Measurements from ENCODE around the gene IGFBP4. TPM values are rescaled to one million over a fixed set of nuclear protein-coding genes. Genes with fewer than 3 reads are reported as not detected.

IGFBP4 gene
- total and polyA plus RNA-seq, 4 donors = 99.2 to 1,001 (median 628) TPM

DNA sequence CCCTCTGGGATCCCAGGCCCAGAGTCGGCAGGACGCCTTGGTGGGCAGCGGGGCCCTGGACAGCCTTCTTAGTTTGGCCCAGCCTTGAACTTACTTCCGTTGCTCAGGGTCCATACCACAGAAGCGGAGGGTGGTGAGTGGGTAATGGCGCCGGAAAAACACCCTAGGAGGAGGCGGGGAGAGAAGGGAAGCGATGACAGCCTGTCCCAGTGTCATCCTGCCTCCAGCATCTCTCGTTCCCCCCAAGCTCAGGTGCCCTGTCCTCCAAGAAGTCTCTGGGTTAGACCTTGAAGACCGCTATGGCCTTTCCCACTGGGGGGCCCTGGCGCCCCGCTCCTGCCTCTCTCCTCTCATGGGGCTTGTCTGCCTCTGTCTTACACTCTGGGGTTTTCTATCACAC lies 35.2 kb downstream of the IGFBP4 start:
- Histone ChIP-seq H3K36me3 (ENCODE audit: control insufficient read depth in 1 of 2, insufficient read depth in 2 of 2, low read length in 1 of 2) (no peaks in the 10 kb centered on the region), H3K4me1 (ENCODE audit: control insufficient read depth in 1 of 2, insufficient read depth in 2 of 2, low read length in 2 of 2) (no peaks in the 10 kb centered on the region), H3K4me3 (ENCODE audit: low read length in 2 of 2) (no peak overlapping the region), H3K9me3 (ENCODE audit: control insufficient read depth, low read length) (no peaks in the 10 kb centered on the region), H3K27me3 (ENCODE audit: control insufficient read depth in 1 of 2, insufficient read depth in 2 of 2, low read length in 1 of 2) (no peaks in the 10 kb centered on the region), H3K27ac (ENCODE audit: low read depth in 1 of 2, low read length in 2 of 2) (no peak overlapping the region)
- DNase-seq = no peak
- no peak for ATAC-seq (ENCODE audit: low FRiP score)
- WGBS, 2 donors = 88 to 96% methylated on average over 13 of the region's 13 CpGs
- intact Hi-C loops (cut with DNase I) = loop anchor here (5.0 to 10.0 kb wide), 3 partner anchors 54 to 84 kb away; no protein-coding TSS in a partner anchor

DNA sequence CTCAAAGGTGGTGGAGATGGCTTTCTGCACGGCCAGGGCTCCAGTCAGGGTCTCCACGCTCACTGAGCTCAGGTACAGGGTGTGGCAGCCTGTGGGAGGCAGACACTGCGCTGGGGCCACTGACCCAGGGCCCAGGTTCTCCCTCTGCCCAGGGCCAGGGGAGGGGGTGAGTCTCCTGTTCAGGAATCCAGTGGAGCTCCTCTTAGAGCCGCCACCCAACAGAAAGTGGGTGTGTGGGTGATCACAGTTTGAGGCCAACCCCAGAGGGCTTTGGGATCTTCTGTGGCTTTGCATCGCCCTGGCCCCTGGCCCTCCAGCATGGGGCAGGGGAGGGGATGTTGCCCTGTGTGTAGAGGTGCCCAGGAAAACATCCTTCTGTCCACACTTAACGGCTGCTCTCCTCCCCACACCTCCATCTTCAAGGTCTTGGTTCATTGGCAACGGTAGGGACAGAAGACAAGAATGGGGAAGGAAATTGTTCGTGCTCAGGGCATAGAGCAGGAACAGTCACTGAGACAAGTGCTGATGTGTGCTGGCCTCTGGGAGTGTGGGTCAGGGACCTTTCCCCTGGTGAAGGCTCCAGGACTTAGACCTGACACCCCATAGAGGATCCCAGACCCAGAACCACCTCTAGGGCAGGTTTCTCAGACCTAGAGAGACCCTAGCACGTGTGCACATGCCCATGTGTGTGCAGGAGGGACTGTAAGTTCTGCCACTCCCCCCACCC lies 36.7 kb downstream of the IGFBP4 start:
- no peak for DNase-seq
- Histone ChIP-seq H3K27ac (ENCODE audit: low read depth in 1 of 2, low read length in 2 of 2) (no peak overlapping the region), H3K4me1 (ENCODE audit: control insufficient read depth in 1 of 2, insufficient read depth in 2 of 2, low read length in 2 of 2) (no peaks in the 10 kb centered on the region), H3K4me3 (ENCODE audit: low read length in 2 of 2) (no peak overlapping the region), H3K9me3 (ENCODE audit: control insufficient read depth, low read length) (no peaks in the 10 kb centered on the region), H3K27me3 (ENCODE audit: control insufficient read depth in 1 of 2, insufficient read depth in 2 of 2, low read length in 1 of 2) (no peaks in the 10 kb centered on the region), H3K36me3 (ENCODE audit: control insufficient read depth in 1 of 2, insufficient read depth in 2 of 2, low read length in 1 of 2) (no peaks in the 10 kb centered on the region)
- no peak for ATAC-seq (ENCODE audit: low FRiP score)
- 87 to 89% methylated on average over 9 of the region's 9 CpGs for WGBS, 2 donors
- intact Hi-C loops (cut with DNase I) = loop anchor here (5.0 to 10.0 kb wide), 3 partner anchors 52 to 85 kb away; no protein-coding TSS in a partner anchor

DNA sequence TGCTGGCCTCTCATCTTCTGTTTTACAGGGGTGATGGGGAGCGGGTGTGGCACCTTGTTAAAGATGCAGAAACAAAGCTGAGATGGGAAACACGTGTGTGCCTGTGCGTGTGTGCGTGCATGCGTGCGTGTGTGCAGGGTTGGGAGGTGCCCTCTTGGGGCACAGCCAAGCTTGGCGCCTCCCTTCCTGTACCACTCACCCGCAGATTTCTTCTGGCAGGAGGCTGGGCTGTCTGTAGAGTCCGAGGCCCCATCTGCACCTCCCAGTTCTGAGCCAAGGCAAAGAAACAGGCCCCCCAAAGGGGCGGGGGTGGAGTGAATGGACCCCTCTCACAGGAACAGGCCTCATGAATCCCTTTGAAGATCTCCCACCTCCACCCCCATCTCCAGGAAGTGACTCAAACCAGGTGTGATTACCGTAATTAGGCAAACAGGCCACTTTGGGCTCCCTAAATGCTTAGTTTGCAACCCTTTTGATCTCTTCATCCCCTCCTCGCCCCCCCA lies 37.3 kb downstream of the IGFBP4 start:
- Histone ChIP-seq H3K4me3 (ENCODE audit: low read length in 2 of 2) (no peak overlapping the region), H3K27ac (ENCODE audit: low read depth in 1 of 2, low read length in 2 of 2) (no peak overlapping the region), H3K4me1 (ENCODE audit: control insufficient read depth in 1 of 2, insufficient read depth in 2 of 2, low read length in 2 of 2) (no peaks in the 10 kb centered on the region), H3K9me3 (ENCODE audit: control insufficient read depth, low read length) (no peaks in the 10 kb centered on the region), H3K27me3 (ENCODE audit: control insufficient read depth in 1 of 2, insufficient read depth in 2 of 2, low read length in 1 of 2) (no peaks in the 10 kb centered on the region), H3K36me3 (ENCODE audit: control insufficient read depth in 1 of 2, insufficient read depth in 2 of 2, low read length in 1 of 2) (no peaks in the 10 kb centered on the region)
- WGBS, 2 donors = 80% methylated on average over 12 of the region's 12 CpGs
- DNase-seq = no peak
- intact Hi-C loops (cut with DNase I) = no loop called here
- ATAC-seq (ENCODE audit: low FRiP score) = no peak

DNA sequence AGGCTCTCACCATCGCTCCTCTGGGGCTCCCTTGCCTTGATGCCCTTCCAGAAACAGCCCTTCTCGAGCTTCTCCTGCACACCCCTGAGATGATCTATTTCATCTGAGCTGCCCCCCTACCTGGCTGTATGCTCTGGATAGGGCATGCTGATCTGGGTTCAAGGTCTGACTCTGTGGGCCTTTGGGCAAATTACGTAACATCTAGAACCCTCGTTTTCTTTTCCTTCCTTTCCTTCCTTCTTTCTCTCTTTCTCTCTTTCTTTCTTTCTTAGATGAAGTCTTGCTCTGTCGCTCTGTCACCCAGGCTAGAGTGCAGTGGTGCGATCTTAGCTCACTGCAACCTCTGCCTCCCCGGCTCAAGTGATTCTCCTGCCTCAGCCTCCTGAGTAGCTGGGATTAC lies 37.9 kb downstream of the IGFBP4 start:
- WGBS, 2 donors = 91 to 93% methylated on average over 7 of the region's 7 CpGs
- H3K36me3 ChIP-seq (ENCODE audit: control insufficient read depth in 1 of 2, insufficient read depth in 2 of 2, low read length in 1 of 2) = no peaks in the 10 kb centered on the region
- H3K27me3 ChIP-seq (ENCODE audit: control insufficient read depth in 1 of 2, insufficient read depth in 2 of 2, low read length in 1 of 2) = no peaks in the 10 kb centered on the region
- ATAC-seq (ENCODE audit: low FRiP score) = no peak
- intact Hi-C loops (cut with DNase I) = no loop called here
- DNase-seq = no peak
- no peaks in the 10 kb centered on the region for H3K4me1 ChIP-seq (ENCODE audit: control insufficient read depth in 1 of 2, insufficient read depth in 2 of 2, low read length in 2 of 2)
- no peak overlapping the region for H3K27ac ChIP-seq (ENCODE audit: low read depth in 1 of 2, low read length in 2 of 2)
- H3K4me3 ChIP-seq (ENCODE audit: low read length in 2 of 2) = no peak overlapping the region
- no peaks in the 10 kb centered on the region for H3K9me3 ChIP-seq (ENCODE audit: control insufficient read depth, low read length)

DNA sequence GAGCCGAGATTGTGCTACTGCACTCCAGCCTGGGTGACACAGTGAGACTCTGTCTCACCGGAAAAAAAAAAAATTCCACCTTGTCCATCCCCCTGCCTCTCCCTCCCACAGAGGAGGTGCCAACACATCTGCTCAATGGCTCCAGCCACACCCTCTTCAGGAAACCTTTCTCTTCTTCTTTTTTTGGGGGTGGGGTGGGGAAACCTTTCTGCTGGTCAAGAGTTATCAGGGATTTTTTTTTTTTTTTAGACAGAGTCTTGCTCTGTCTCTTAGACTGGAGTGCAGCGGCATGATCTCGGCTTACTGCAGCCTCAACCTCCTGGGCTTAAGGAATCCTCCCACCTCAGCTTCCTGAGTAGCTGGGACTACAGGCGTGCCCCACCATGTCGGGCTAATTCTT lies 39.5 kb downstream of the IGFBP4 start:
- no peaks in the 10 kb centered on the region for H3K9me3 ChIP-seq (ENCODE audit: control insufficient read depth, low read length)
- H3K4me1 ChIP-seq (ENCODE audit: control insufficient read depth in 1 of 2, insufficient read depth in 2 of 2, low read length in 2 of 2) = no peaks in the 10 kb centered on the region
- no peak for ATAC-seq (ENCODE audit: low FRiP score)
- WGBS, 2 donors = 92 to 95% methylated on average over 6 of the region's 6 CpGs
- H3K36me3 ChIP-seq (ENCODE audit: control insufficient read depth in 1 of 2, insufficient read depth in 2 of 2, low read length in 1 of 2) = no peaks in the 10 kb centered on the region
- no peaks in the 10 kb centered on the region for H3K27me3 ChIP-seq (ENCODE audit: control insufficient read depth in 1 of 2, insufficient read depth in 2 of 2, low read length in 1 of 2)
- intact Hi-C loops (cut with DNase I) = no loop called here
- no peak overlapping the region for H3K27ac ChIP-seq (ENCODE audit: low read depth in 1 of 2, low read length in 2 of 2)
- no peak for DNase-seq
- H3K4me3 ChIP-seq (ENCODE audit: low read length in 2 of 2) = no peak overlapping the region

DNA sequence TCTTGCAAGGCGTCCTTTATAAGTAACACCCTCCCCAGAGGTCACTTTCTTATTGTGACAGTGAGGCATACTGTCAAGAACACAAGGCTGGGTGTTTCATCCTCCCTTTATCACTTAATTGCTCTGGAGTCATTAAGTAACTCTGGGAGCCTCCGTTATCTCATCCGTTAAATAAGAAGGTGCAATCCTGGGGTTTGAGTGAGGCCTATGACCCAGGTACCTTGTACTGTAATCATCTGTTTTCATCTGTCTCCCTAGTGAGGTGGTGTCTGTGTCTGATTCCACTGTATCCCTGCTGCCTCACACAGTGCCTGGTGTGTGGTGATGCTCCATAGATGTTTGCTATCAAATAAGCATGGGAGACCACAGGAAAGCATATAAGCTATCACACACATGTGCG lies 40.4 kb downstream of the IGFBP4 start:
- intact Hi-C loops (cut with DNase I) = no loop called here
- Histone ChIP-seq H3K27me3 (ENCODE audit: control insufficient read depth in 1 of 2, insufficient read depth in 2 of 2, low read length in 1 of 2) (no peaks in the 10 kb centered on the region), H3K4me3 (ENCODE audit: low read length in 2 of 2) (no peak overlapping the region), H3K9me3 (ENCODE audit: control insufficient read depth, low read length) (no peaks in the 10 kb centered on the region), H3K4me1 (ENCODE audit: control insufficient read depth in 1 of 2, insufficient read depth in 2 of 2, low read length in 2 of 2) (no peaks in the 10 kb centered on the region), H3K27ac (ENCODE audit: low read depth in 1 of 2, low read length in 2 of 2) (no peak overlapping the region), H3K36me3 (ENCODE audit: control insufficient read depth in 1 of 2, insufficient read depth in 2 of 2, low read length in 1 of 2) (no peaks in the 10 kb centered on the region)
- ATAC-seq (ENCODE audit: low FRiP score) (no peak), DNase-seq (no peak)
- 92 to 95% methylated on average over 4 of the region's 4 CpGs for whole genome bisulfite sequencing, 2 donors

DNA sequence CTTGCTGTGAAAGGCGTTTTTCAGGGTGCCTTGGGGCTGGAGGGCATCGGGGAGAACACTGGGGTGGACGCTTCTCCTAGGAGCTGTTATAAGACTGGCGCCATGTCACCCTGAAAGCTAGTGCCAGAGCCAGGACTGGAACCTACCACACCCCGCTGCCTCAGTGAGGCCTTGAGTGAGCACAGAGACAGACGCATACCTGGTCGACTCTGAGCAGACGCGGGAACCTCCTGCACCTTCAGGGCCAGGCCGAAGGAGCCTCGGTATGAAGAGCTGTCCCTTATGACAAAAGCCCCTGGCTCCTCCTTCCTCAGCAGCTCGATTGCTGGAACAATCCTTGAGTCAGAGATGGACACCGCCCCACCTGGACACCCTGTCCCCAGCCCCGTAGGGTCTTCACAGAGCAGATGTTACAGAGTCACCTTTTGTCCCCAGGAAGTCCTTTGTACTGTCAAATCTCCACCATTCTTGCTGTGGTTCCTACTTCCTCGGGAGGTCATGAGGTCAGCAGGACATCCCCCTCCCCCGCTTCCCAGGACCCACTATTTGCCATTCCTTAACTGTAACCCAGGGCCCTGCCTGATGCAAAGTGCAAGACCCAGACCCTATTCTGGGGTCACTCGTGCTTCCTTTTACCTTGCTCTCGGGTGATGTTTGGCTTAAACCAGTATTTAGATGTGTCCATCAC lies 41.2 kb downstream of the IGFBP4 start:
- H3K4me3 ChIP-seq (ENCODE audit: low read length in 2 of 2) = no peak overlapping the region
- H3K4me1 ChIP-seq (ENCODE audit: control insufficient read depth in 1 of 2, insufficient read depth in 2 of 2, low read length in 2 of 2) = no peaks in the 10 kb centered on the region
- H3K36me3 ChIP-seq (ENCODE audit: control insufficient read depth in 1 of 2, insufficient read depth in 2 of 2, low read length in 1 of 2) = no peaks in the 10 kb centered on the region
- H3K9me3 ChIP-seq (ENCODE audit: control insufficient read depth, low read length) = no peaks in the 10 kb centered on the region
- intact Hi-C loops (cut with DNase I) = no loop called here
- DNase-seq = no peak
- no peak overlapping the region for H3K27ac ChIP-seq (ENCODE audit: low read depth in 1 of 2, low read length in 2 of 2)
- no peak for ATAC-seq (ENCODE audit: low FRiP score)
- 90 to 92% methylated on average over 18 of the region's 18 CpGs for WGBS, 2 donors
- H3K27me3 ChIP-seq (ENCODE audit: control insufficient read depth in 1 of 2, insufficient read depth in 2 of 2, low read length in 1 of 2) = no peaks in the 10 kb centered on the region

DNA sequence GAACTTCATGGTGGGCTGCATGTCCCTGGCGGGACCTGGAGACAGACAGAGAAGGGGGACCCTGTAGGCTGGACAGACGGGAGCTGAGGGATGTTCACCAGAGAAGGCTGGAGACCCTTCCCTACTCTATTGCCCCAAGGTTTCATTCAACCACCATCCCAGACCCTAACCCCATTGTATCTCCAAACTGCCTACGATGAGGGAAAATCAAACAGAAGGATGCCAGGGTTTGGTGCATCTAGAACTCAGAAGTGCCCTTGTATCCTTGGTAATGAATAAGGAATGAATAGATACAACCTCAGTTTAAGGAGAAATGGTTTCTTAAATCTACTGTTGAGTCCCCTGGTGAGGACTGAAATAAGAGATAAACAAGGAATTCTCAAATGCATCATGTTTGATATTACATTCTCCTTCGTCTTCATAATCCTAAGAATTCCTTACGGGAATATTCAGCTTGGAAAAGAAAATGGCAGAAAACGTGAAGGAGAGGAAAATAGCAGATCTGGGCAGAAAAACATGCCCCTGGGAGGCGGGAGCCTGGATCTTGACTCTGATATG lies 41.8 kb downstream of the IGFBP4 start:
- H3K4me3 ChIP-seq (ENCODE audit: low read length in 2 of 2) = no peak overlapping the region
- no peaks in the 10 kb centered on the region for H3K27me3 ChIP-seq (ENCODE audit: control insufficient read depth in 1 of 2, insufficient read depth in 2 of 2, low read length in 1 of 2)
- H3K9me3 ChIP-seq (ENCODE audit: control insufficient read depth, low read length) = no peaks in the 10 kb centered on the region
- intact Hi-C loops (cut with DNase I) = no loop called here
- no peak for DNase-seq
- no peak for ATAC-seq (ENCODE audit: low FRiP score)
- H3K27ac ChIP-seq (ENCODE audit: low read depth in 1 of 2, low read length in 2 of 2) = no peak overlapping the region
- H3K4me1 ChIP-seq (ENCODE audit: control insufficient read depth in 1 of 2, insufficient read depth in 2 of 2, low read length in 2 of 2) = no peaks in the 10 kb centered on the region
- 79 to 82% methylated on average over 7 of the region's 7 CpGs for whole genome bisulfite sequencing, 2 donors
- no peaks in the 10 kb centered on the region for H3K36me3 ChIP-seq (ENCODE audit: control insufficient read depth in 1 of 2, insufficient read depth in 2 of 2, low read length in 1 of 2)

Measured in aorta (tissue), 5 donors.